GM12878 (cell line): ENCODE results near the gene IRF4. TPM values are rescaled to one million over a fixed set of nuclear protein-coding genes. Genes with fewer than 3 reads are reported as not detected.

Source experiments
- ATAC-seq: fragments of 200-7000 bp; cut with Tn5 transposase; 3 replicates; pipeline ENCODE4 v1.9.1; 2020; ENCODE audit warnings: mild to moderate bottlenecking, moderate library complexity
- BruUV-seq: library from RNA; stranded (reverse); fragments of 400-500 nt; replicated peaks from 2 replicates; lab custom pipeline; 2021; lab: Mats Ljungman, UMichigan
- CTCF ChIA-PET: fragments of 300-600 bp; sonication (Branson Sonifier 250); formaldehyde crosslinking; extraction: SDS; loops from one replicate; lab custom pipeline; 2021; ENCODE audit warnings: inconsistent platforms; lab: Yijun Ruan, JAX
- POLR2A ChIA-PET: fragments of 350-600 bp; formaldehyde crosslinking; extraction: SDS; loops from one replicate; lab custom pipeline; 2021; ENCODE audit warnings: inconsistent platforms; lab: Charles Lee
- RAD21 ChIA-PET: fragments of 300-600 bp; sonication (Branson Sonifier 250); formaldehyde crosslinking; loops from one replicate; lab custom pipeline; 2023; ENCODE audit warnings: antibody characterized with exemption; ENCODE audit not compliant: unreplicated experiment; lab: Charles Lee
- SMC1A ChIA-PET: fragments of 300-600 bp; sonication (Branson Sonifier 250); formaldehyde crosslinking; loops from one replicate; lab custom pipeline; 2023; ENCODE audit not compliant: unreplicated experiment, uncharacterized antibody; lab: Charles Lee
- DNase-seq: peaks from one replicate; pipeline ENCODE4 v3.0.0-alpha.2; 2011; ENCODE audit warnings: low read depth, low spot score
- FAIRE-seq: peaks from 3 replicates; lab custom pipeline; 2011; peaks lifted over from hg19 to GRCh38; lab: Jason Lieb, UNC
- H2AFZ ChIP-seq: 2 replicates; pipeline ENCODE4 v1.6.0; 2011; ENCODE audit warnings: low read depth, low read length, control low read depth; ENCODE audit not compliant: control insufficient read depth
- H3K27ac ChIP-seq: 2 replicates; pipeline ENCODE4 v1.5.1; 2011; ENCODE audit warnings: control low read depth; ENCODE audit not compliant: control insufficient read depth, insufficient read depth
- H3K27me3 ChIP-seq, 2 experiments: replicated peaks in 1 of 2; 2 replicates each; pipeline versions ENCODE4 v1.6.0 to v1.6.1; 2011; ENCODE audit warnings: low read length in 1 of 2; ENCODE audit not compliant: control insufficient read depth in 2 of 2, insufficient read depth in 2 of 2
- H3K36me3 ChIP-seq, 2 experiments: 2 replicates each; pipeline ENCODE4 v1.5.1; 2011; ENCODE audit warnings: low read length in 1 of 2; ENCODE audit not compliant: control insufficient read depth in 2 of 2, insufficient read depth in 2 of 2
- H3K4me1 ChIP-seq: 2 replicates; pipeline ENCODE4 v1.6.1; 2011; ENCODE audit warnings: mild to moderate bottlenecking, low read length, moderate library complexity, mixed read lengths; ENCODE audit not compliant: control insufficient read depth, insufficient read depth
- H3K4me2 ChIP-seq: 2 replicates; pipeline ENCODE4 v1.6.0; 2011; ENCODE audit warnings: control low read depth; ENCODE audit not compliant: control insufficient read depth, insufficient read depth
- H3K4me3 ChIP-seq: fragments of 200-600 bp; sonication (generic); 2 replicates; pipeline ENCODE4 v1.5.1; 2016
- H3K79me2 ChIP-seq: 2 replicates; pipeline ENCODE4 v1.6.0; 2011; ENCODE audit warnings: low read length; ENCODE audit not compliant: control insufficient read depth, insufficient read depth
- H3K9ac ChIP-seq: 2 replicates; pipeline ENCODE4 v1.8.0; 2011; ENCODE audit warnings: low read length, control low read depth, mixed read lengths; ENCODE audit not compliant: control insufficient read depth, insufficient read depth
- H3K9me3 ChIP-seq: replicated peaks from 3 replicates; pipeline ENCODE4 v1.5.1; 2011; ENCODE audit warnings: mild to moderate bottlenecking, low read length; ENCODE audit not compliant: control insufficient read depth, insufficient read depth
- H4K20me1 ChIP-seq: 2 replicates; pipeline ENCODE4 v1.6.0; 2011; ENCODE audit not compliant: control insufficient read depth, insufficient read depth
- BCL11A ChIP-seq: IDR thresholded peaks from 2 replicates; pipeline ENCODE4 v1.6.1; 2011; ENCODE audit warnings: low read depth, low read length
- CBX3 ChIP-seq: fragments of 200-600 bp; sonication (generic); IDR thresholded peaks from 2 replicates; pipeline ENCODE4 v1.6.1; 2016; ENCODE audit warnings: low read depth, borderline replicate concordance
- CHD4 ChIP-seq: fragments of 200-600 bp; sonication (generic); IDR thresholded peaks from 2 replicates; pipeline ENCODE4 v1.6.1; 2016; ENCODE audit warnings: mild to moderate bottlenecking
- CREM ChIP-seq: IDR thresholded peaks from 2 replicates; pipeline ENCODE4 v1.6.1; 2014; ENCODE audit warnings: antibody characterized with exemption, low read depth
- E4F1 ChIP-seq: fragments of 450-650 bp; IDR thresholded peaks from 2 replicates; pipeline ENCODE4 v1.6.1; 2018; ENCODE audit warnings: borderline replicate concordance, mild to moderate bottlenecking; ENCODE audit not compliant: partially characterized antibody
- ETV6 ChIP-seq, 2 experiments: fragments of 450-650 bp in 1 of 2; IDR thresholded peaks in 1 of 2; conservative IDR thresholded peaks in 1 of 2; 2 replicates each; pipeline ENCODE4 v1.6.1; 2014; ENCODE audit warnings: antibody characterized with exemption in 1 of 2, borderline replicate concordance in 1 of 2, low read depth in 1 of 2, mild to moderate bottlenecking in 1 of 2, moderate library complexity in 1 of 2
- HDAC6 ChIP-seq: fragments of 200-600 bp; sonication (generic); IDR thresholded peaks from one replicate; pipeline ENCODE4 v1.8.0; 2017; ENCODE audit warnings: antibody characterized with exemption; ENCODE audit not compliant: unreplicated experiment
- NFXL1 ChIP-seq: fragments of 450-650 bp; IDR thresholded peaks from 2 replicates; pipeline ENCODE4 v1.6.1; 2017; ENCODE audit warnings: antibody characterized with exemption, mild to moderate bottlenecking, borderline replicate concordance
- SMARCA5 ChIP-seq: fragments of 450-650 bp; IDR thresholded peaks from 2 replicates; pipeline ENCODE4 v1.6.1; 2017; ENCODE audit warnings: mild to moderate bottlenecking
- SPI1 ChIP-seq: IDR thresholded peaks from 2 replicates; pipeline ENCODE4 v1.6.1; 2011; ENCODE audit warnings: low read depth, mild to moderate bottlenecking, low read length, moderate library complexity, borderline replicate concordance; ENCODE audit not compliant: insufficient read depth
- YY1 ChIP-seq: IDR thresholded peaks from 2 replicates; pipeline ENCODE4 v1.6.1; 2011; ENCODE audit warnings: low read depth, mild to moderate bottlenecking, low read length
- ZNF622 ChIP-seq: fragments of 450-650 bp; IDR thresholded peaks from 2 replicates; pipeline ENCODE4 v1.6.1; 2017; ENCODE audit warnings: mild to moderate bottlenecking, inconsistent platforms
- WGBS: methylation state at CpG from one replicate; pipeline ENCODE4 v1.1.6; 2016; ENCODE audit warnings: low lambda C conversion rate; ENCODE audit not compliant: insufficient replicate concordance, insufficient coverage; ENCODE audit errors: missing lambda C conversion rate; 5-methylcytosine and 5-hydroxymethylcytosine counted together
- in situ Hi-C: fragments of 300-500 bp; cut with MboI; formaldehyde crosslinking; loops from 9 replicates; pipeline ENCODE4 v1.14.3; 2018; ENCODE audit warnings: mixed read lengths
- intact Hi-C: fragments of 100-400 bp; cut with micrococcal nuclease; formaldehyde crosslinking; loops from one replicate; pipeline ENCODE4 v1.14.2; 2022; ENCODE audit not compliant: unreplicated experiment
- polyA plus RNA-seq, 11 experiments: library from polyadenylated mRNA; depleted of rRNA in 4 of 11; unstranded in 6 of 11; stranded (reverse) in 5 of 11; fragments of >200 nt; fragmentation: Nextera tagmentation in 4 of 11; fragmentation: Illumina TruSeq in 1 of 11; extraction: Ambion mirVana in 4 of 11; extraction: Trizol in 1 of 11; gene quantifications; 1 replicate in 1 of 11; 2 replicates in 10 of 11; pipeline versions ENCODE4 v1.2.1 to v1.2.3, GENCODE V29; 2011 to 2016; ENCODE audit warnings: inconsistent platforms in 2 of 11, missing spikeins in 2 of 11, low read depth in 1 of 11
- total RNA-seq, 4 experiments: library from RNA; depleted of rRNA in 3 of 4; stranded (reverse); fragments of >200 nt in 3 of 4; fragmentation: Illumina TruSeq in 1 of 4; extraction: Trizol in 1 of 4; gene quantifications; 2 replicates each; pipeline versions ENCODE4 v1.2.1 to v1.2.3, GENCODE V29; 2013 to 2021
- TF ChIP-seq, protein P1 (sequence below): fragments of 150-350 bp; IDR thresholded peaks from 2 replicates; pipeline ENCODE4 v1.6.1; 2016; ENCODE audit warnings: low read depth, low read length
- TF ChIP-seq, protein P2 (sequence below): fragments of 450-650 bp; formaldehyde crosslinking; IDR thresholded peaks from 2 replicates; pipeline ENCODE4 v1.4.0; 2022; ENCODE audit warnings: mild to moderate bottlenecking, moderate library complexity

Gene IRF4
- total and polyA plus RNA-seq, 10 of the 15 experiments (the other 5 are each of a cell fraction or from before 2014, with no cell fraction given) = 50.0 to 495 (median 257) TPM

DNA sequence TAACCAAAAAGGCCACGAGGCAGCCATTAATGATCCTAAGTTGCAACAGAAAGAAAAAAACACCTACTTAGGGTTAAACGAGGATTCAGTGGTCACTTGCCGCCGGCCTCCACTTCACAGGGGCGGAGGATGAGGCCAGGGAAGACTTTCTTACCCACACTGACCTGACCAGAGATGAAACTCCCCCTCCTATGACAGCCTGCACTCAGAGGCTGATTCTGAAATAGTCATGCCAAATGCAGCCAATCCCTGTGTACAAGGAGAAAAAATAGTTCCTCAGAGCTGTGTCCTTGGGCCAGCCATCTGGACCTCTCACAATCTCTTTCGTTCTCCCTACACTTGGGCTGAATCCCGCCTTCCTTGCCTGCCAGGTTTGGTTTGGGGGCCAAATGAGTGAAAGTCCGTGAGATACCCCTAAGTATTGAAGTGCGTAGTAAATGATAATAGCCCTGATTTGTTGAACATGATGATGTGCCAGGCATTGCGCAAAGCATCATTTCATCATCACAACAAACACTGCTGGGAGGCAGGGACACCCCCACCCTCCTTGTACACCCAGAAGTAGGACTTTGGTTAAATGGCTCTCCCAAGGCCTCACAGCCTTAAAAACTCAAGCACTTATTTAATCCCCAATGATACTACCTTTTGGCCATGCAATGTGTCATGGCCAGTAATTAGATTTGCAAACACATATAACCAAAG is 3.2 kb upstream of the IRF4 start:
- ChIA-PET RAD21 (interaction anchor here (0.9 to 9.4 kb wide), 7 partner anchors 16 to 170 kb away, joined by 3 to 95 read pairs (median 13); partner anchors contain the start of gene DUSP22), CTCF (interaction anchor here (0.6 to 3.4 kb wide), 10 partner anchors 12 to 272 kb away, joined by 3 to 14 read pairs (median 3); no protein-coding TSS in a partner anchor), POLR2A (interaction anchor here (0.9 to 1.2 kb wide), 2 partner anchors 9 to 16 kb away, joined by 3 read pairs; no protein-coding TSS in a partner anchor), SMC1A (interaction anchor here (0.6 to 13.5 kb wide), 18 partner anchors 9 to 262 kb away, joined by 3 to 185 read pairs (median 4); no protein-coding TSS in a partner anchor)
- Histone ChIP-seq H3K36me3 (no peaks in the 10 kb centered on the region; a peak in 2 of 4 replicates), H3K4me1 (peaks cover 23% of the 10 kb centered on the region), H3K9me3 (no peaks in the 10 kb centered on the region), H3K79me2 (peaks cover 44% of the 10 kb centered on the region), H3K4me3 (no peak overlapping the region), H2AFZ (no peak overlapping the region), H3K4me2 (no peak overlapping the region), H3K9ac (no peak overlapping the region), H4K20me1 (peaks cover under 1% of the 10 kb centered on the region; the same call in 1 of the 2 replicates), H3K27ac (no peak overlapping the region), H3K27me3 (no peaks in the 10 kb centered on the region)
- intact Hi-C loops (no loop called here), in situ Hi-C loops (no loop called here)
- 88% methylated on average over 10 of the region's 10 CpGs for WGBS
- no TSS peak for BruUV-seq
- no peak for DNase-seq
- FAIRE-seq = no peak
- ATAC-seq = no peak
- no peak for TF ChIP-seq CBX3
- no peak for TF ChIP-seq ZNF622
- no peak for TF ChIP-seq NFXL1
- TF ChIP-seq BCL11A = no peak
- TF ChIP-seq, protein P1, sequence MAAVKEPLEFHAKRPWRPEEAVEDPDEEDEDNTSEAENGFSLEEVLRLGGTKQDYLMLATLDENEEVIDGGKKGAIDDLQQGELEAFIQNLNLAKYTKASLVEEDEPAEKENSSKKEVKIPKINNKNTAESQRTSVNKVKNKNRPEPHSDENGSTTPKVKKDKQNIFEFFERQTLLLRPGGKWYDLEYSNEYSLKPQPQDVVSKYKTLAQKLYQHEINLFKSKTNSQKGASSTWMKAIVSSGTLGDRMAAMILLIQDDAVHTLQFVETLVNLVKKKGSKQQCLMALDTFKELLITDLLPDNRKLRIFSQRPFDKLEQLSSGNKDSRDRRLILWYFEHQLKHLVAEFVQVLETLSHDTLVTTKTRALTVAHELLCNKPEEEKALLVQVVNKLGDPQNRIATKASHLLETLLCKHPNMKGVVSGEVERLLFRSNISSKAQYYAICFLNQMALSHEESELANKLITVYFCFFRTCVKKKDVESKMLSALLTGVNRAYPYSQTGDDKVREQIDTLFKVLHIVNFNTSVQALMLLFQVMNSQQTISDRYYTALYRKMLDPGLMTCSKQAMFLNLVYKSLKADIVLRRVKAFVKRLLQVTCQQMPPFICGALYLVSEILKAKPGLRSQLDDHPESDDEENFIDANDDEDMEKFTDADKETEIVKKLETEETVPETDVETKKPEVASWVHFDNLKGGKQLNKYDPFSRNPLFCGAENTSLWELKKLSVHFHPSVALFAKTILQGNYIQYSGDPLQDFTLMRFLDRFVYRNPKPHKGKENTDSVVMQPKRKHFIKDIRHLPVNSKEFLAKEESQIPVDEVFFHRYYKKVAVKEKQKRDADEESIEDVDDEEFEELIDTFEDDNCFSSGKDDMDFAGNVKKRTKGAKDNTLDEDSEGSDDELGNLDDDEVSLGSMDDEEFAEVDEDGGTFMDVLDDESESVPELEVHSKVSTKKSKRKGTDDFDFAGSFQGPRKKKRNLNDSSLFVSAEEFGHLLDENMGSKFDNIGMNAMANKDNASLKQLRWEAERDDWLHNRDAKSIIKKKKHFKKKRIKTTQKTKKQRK = no peak
- TF ChIP-seq SMARCA5 = no peak
- no peak for TF ChIP-seq YY1
- TF ChIP-seq ETV6 (conservative IDR thresholded peaks at IDR 0.05 in 1 of 2, IDR thresholded peaks at IDR 0.05 in 1 of 2; ENCODE audit: borderline replicate concordance in 1 of 2, low read depth in 1 of 2) = no peak
- TF ChIP-seq, protein P2, sequence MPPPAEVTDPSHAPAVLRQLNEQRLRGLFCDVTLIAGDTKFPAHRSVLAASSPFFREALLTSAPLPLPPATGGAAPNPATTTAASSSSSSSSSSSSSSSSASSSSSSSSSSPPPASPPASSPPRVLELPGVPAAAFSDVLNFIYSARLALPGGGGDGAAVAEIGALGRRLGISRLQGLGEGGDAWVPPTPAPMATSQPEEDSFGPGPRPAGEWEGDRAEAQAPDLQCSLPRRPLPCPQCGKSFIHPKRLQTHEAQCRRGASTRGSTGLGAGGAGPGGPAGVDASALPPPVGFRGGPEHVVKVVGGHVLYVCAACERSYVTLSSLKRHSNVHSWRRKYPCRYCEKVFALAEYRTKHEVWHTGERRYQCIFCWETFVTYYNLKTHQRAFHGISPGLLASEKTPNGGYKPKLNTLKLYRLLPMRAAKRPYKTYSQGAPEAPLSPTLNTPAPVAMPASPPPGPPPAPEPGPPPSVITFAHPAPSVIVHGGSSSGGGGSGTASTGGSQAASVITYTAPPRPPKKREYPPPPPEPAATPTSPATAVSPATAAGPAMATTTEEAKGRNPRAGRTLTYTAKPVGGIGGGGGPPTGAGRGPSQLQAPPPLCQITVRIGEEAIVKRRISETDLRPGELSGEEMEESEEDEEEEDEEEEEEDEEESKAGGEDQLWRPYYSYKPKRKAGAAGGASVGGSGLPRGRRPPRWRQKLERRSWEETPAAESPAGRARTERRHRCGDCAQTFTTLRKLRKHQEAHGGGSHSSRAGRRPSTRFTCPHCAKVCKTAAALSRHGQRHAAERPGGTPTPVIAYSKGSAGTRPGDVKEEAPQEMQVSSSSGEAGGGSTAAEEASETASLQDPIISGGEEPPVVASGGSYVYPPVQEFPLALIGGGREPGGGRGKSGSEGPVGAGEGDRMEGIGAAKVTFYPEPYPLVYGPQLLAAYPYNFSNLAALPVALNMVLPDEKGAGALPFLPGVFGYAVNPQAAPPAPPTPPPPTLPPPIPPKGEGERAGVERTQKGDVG (CRISPR knock-in tag) = no peak
- no peak for TF ChIP-seq SPI1
- no peak for TF ChIP-seq HDAC6
- no peak for TF ChIP-seq CREM
- no peak for TF ChIP-seq E4F1
- TF ChIP-seq CHD4 = no peak
